Activated gamma-delta T cell treated with anti-CD3 and anti-CD28 coated beads, Interleukin-2, amount 50 U/mL, for 16 hours (primary cell): ENCODE measurements around the gene ELL2.

ENCODE experiments used
- DNase-seq: peaks from one replicate; pipeline ENCODE4 v3.0.0-alpha.2; 2020; ENCODE audit warnings: low read depth

ELL2 gene

GRCh38 chr5:95983080-95983479 lies 21.4 kb upstream of the ELL2 start:
- no peak for DNase-seq

- no peak for DNase-seq
Observed at GRCh38 chr5:95976606-95977005, 15.0 kb upstream of the ELL2 start.

GRCh38 chr5:95975703-95976102 lies 14.1 kb upstream of the ELL2 start:
- DNase-seq, result no peak

- no peak for DNase-seq
Observed at GRCh38 chr5:95973793-95974325, 12.2 kb upstream of the ELL2 start.

GRCh38 chr5:95972196-95972595 lies 10.5 kb upstream of the ELL2 start:
- DNase-seq, result no peak

DNA sequence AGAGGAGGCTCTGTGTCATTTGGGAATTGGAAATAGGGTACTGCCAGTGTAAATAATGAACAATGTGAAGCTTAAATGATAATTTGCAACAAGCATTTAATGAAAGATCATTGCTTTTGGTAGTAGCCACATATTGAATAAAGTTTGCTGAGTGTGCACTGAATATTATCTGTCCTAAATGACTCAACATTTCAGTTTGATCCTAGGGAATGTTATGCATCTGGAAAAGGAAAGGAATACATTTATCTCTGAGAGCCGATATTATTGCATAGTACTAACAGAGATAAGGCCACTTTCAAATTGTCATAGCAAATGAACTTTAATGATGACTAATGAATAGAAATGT lies 8.7 kb upstream of the ELL2 start:
- no peak for DNase-seq

DNA sequence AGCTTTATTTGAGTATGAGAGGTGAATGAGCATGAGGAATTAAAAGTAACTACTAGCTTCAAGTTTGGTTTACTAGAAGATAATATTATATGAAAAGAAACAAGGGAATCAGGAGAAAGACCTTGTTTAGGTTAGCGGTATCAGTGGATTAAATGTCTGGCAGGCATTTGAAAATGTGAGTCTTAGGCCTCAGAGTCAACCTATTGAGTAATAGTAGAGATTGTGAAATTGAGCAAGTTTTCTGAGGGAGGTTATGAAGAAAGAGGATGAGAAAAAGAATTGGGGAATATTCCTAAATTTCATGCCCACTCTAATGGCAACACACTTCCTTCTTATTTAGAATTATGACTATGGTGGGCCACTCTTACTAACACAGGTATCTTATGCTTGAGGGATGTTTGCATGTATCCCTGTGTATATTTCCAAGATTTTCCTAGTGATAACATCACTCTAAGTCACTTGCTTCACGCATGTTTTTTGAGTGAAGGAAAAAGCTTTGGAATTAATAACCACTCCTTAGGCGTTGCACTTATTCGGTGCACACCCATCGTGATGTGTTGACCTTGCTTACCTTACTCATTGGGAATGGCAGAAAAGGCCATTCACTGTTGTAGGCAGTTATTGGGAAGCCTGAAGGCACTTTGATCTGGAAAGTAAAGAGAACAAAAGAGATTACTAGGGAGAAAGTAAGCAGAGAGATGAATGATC lies 8.2 kb upstream of the ELL2 start:
- DNase-seq, result no peak

DNA sequence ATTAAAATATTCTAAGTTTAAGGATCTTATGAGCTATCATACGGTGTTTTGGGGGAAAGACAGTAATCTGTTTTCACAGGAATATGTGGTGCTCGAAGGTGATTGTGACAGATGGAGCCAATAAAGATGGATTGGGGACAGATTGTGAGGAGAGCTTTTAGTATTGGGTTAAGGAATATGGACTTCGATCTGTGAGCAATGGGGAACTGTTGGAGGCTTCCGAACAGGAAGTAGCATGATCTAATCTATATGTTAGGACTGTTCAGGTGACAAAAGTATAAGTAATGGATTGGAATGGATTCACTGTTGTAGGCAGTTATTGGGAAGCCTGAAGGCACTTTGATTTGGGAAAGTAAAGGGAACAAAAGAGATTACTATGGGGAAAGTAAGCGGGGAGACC lies 7.4 kb upstream of the ELL2 start:
- no peak for DNase-seq

DNA sequence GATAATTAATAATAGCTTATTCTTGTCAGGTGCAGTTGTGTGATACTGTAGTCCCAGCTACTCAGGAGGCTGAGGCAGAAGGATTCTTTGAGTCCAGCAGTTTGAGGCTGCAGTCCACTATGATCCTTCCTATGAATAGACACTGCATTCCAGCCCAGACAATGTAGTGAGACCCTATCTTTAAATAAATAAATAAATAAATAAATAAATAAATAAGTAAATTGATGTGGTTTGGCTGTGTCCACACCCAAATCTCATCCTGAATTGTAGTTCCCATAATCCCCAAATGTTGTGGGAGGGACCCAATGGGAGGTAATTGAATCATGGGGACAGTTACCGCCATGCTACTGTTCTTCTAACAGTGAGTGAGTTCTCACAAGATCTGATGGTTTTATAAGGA lies 5.6 kb upstream of the ELL2 start:
- DNase-seq, result no peak

DNA sequence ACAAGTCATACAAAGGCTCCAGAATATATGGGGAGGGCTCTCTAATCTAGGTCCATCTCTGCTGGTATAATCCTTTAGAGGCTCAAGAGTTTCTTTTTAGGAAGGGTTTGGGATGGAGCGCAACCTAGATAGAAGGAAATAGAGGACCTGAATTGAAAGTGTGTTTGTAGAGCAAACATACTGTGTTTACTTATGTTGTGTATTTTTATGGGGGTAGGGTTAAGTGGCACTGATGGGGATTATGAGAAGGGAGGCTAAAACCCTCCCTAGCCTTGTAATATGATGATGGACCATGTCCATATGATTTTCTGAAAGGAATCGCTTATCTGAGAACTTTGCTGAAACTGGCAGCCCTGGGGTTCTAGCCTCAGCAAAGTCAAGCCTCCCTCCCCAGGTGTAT lies 4.4 kb upstream of the ELL2 start:
- DNase-seq, result no peak

GRCh38 chr5:95963650-95964410 lies 2.2 kb upstream of the ELL2 start:
- DNase-seq, result no peak

- no peak for DNase-seq
Observed at GRCh38 chr5:95962785-95963184, 1.1 kb upstream of the ELL2 start.

DNA sequence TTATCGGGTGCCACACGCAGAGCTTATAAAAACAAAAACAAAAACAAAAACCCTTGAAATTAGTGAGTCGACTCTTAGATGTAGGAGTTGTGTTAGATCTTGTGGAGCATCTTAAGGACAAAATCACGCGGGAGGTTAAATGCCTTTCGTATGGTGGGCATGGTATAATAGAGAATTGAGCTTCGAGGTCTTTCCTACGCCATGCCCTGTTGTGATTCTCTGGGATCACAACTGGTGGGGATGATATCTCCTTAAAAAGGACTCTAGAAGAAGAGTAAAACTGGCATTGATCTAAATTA lies 773 bp upstream of the ELL2 start:
- DNase-seq, result no peak

DNA sequence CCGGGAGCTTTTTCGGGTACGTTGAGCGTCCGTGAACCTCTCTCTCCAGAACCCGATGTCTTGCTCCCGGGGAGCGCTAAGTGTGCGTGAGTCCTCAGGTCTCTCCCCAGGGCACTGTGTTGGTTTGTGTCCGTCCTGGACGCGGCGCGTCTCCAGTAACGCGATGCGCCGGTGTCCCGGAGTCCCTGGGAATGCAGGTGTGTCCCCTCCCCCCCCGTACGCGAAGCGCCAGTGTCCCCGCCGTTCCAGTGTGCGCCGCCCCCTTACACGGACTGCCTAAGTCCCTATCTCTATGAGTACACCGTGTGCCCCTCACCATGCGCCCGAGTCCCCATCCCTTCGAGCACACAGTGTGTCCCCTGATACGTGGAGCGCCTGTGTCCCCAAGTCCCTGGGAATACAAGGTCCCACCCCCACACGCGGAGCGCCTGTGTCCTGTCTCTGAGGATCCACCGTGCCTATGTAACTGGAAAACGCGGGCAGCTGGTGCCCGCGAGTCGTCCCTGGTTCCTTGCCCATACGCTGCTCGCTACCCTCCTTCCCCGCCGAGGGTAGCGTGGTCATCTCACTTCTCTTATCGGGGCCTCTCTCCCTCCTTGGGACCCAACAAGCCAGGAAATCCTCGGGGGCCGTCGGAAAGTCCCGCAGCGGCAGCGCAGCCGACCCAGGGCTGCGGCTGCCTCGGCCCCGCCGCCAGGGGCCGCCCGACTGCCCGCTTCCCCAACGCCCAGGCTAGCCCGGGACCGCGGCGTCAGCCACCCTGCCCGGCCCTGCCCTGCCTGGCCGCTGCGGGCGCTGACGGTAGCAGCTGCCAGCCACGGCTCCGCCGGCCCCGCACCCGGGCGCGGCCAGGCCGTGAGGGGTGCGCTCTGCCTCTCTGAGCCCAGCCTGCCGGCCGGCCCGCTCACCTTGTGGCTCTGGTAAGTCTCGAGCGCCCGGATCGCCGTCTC lies 709 bp downstream of the ELL2 start:
- DNase-seq, result peak; percentile 62

DNA sequence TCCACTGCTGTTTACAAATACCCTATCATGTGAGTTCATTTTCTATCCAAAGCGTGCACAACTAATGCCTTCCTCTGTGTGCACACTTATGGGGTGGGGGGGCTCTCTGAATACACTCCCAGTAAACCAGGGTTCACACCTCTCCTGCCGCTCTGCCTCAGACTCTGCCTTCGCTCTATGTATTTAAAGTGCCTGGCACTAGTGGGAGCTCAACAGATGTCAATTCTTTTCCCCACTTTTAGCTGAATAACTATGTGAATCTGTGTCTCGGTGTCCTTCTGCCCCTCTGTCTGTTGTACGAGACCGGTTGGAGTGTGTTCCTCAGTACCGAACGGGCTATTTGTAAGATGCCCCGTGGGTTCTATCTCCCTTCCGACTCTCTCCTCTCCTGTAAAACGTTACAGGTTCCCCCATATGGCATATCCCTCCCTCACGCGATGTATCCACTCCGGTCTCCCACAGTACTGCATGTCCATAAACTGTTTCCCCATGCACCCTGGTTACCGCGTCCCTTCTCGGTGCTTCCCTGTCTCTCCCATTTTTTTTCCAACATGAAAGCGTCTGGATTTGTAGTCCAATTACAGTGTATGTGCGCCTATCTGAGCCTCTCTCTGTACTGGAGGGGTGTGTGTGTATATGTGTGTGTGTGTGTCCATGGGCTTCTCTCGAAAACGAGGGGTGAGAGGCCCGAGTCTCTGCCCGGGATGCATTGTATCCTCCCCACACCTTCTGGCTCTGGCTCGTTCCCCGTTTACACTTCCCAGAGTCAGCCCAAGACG lies 1.6 kb downstream of the ELL2 start:
- DNase-seq, result no peak

DNA sequence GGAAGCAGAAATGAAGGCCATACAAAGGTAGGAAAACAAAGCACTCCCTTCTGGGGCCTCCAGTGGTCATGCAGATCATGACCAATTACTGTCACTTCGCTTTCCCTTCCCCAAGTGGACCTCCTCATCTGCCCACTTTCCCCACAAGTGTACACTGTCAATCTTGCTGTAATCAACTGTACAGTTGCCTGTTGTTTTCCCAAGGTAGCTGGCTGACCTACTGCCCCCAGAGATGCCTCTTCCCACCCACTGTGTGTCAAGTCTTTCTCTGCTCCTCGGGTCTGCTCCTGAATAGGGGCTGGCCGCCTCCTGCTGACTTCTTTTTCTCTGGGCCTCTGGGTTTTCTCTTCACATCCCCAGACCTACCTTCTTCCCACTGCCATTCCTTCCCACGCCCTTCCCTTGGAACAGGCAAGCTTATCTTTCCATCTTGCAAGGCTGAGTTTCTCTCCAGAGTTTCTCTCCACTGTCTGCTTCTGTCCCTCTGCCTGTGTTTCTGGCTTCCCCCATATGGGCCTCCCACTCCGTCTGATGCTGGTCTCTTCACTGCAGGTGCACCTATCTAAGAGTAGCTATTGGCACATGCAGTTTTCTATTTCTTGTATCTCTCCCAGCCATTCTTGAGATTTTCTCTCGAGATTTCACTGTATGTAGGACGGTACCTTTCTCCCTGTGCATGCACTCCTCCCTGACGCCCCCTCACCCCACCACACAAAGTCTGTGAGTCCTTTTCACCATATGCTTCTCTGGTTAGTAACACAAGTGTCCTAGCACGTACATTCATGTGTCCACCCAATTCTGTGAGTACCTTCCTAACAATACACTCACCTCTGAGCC lies 2.4 kb downstream of the ELL2 start:
- DNase-seq, result no peak

DNA sequence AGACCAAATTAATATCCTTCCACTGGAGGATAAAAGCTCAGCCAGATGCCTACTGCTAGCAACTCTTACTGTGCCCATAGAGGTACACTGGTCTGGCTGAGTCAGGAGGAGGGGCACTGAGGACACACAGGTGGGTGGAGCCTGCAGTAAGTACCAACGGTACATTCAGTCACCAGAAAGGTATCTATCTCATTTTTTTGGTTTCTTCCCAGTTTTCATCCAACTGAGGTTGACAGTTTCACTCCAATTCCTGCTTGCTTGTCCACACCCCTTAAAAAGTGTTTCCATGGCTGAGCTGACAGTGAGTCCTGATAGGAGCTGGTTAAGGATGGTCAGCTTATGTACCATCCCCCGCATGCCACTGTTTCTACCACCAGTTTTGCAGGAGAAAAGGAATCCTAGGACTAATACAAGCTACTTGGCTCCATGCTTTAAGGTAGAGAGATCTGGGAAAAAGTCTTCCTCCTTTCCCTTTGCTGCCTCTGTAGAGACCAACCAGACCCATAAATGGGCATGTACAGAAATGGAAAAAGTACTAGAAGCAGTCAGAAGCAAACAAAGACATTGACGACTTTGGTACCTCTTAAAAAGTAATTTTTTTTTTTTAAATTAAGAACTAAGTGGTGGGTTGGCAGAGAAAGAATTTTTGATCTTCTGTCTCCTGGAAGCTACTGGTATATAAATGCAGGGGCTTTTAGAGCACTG lies 3.2 kb downstream of the ELL2 start:
- no peak for DNase-seq

- no peak for DNase-seq
Observed at GRCh38 chr5:95957561-95958203, 4.0 kb downstream of the ELL2 start.

DNA sequence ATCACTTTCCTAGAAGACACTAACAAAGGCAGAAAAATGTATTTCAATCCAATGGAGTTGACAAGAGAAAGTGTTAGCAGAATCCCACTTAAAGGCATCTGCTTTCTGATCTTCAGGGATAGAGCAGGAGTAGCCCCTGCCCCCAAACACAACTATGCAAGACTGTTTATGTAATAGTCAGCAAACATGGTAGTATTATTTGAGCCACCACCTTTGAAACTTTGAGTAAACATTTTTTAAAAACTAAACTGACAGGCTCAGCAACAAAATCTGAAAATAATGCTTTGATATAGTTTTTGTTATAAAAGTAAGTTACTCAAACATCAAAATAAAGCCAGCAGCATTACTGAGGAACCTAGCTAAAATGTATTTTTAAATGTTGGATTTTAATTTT lies 4.8 kb downstream of the ELL2 start:
- DNase-seq, result no peak
